GM12875 (cell line): ENCODE data around the gene ITSN1.

ENCODE experiments used
- H3K4me3 ChIP-seq: one replicate; pipeline ENCODE4 v1.5.1; 2011; ENCODE audit warnings: low read depth, low read length, control low read depth
- CTCF ChIP-seq: IDR thresholded peaks from 2 replicates; pipeline ENCODE4 v1.5.1; 2011; ENCODE audit warnings: low read depth, mild to moderate bottlenecking, control low read depth, inconsistent platforms, low read length, moderate library complexity, borderline replicate concordance; ENCODE audit not compliant: insufficient read depth

The ITSN1 gene

GRCh38 chr21:33836408-33836807 is 194.1 kb downstream of the ITSN1 start:
- no peak for TF ChIP-seq CTCF
- no peak overlapping the region for H3K4me3 ChIP-seq

GRCh38 chr21:33839167-33839716 is 196.9 kb downstream of the ITSN1 start:
- H3K4me3 ChIP-seq: no peak overlapping the region
- no peak for TF ChIP-seq CTCF

GRCh38 chr21:33839806-33840205 is 197.5 kb downstream of the ITSN1 start:
- no peak for TF ChIP-seq CTCF
- no peak overlapping the region for H3K4me3 ChIP-seq

- TF ChIP-seq CTCF: no peak
- H3K4me3 ChIP-seq: no peak overlapping the region
Observed at GRCh38 chr21:33840771-33841170, 198.5 kb downstream of the ITSN1 start.

- TF ChIP-seq CTCF: no peak
- no peak overlapping the region for H3K4me3 ChIP-seq
Observed at GRCh38 chr21:33841561-33841960, 199.3 kb downstream of the ITSN1 start.

GRCh38 chr21:33843216-33843615 is 200.9 kb downstream of the ITSN1 start:
- no peak for TF ChIP-seq CTCF
- H3K4me3 ChIP-seq: no peak overlapping the region

GRCh38 chr21:33844104-33844889 is 202.0 kb downstream of the ITSN1 start:
- H3K4me3 ChIP-seq: no peak overlapping the region
- TF ChIP-seq CTCF: no peak
